HEK293T (cell line): ENCODE data around the gene NUMBL.

Experiments
- ELF4 ChIP-seq: fragments of 450-650 bp; IDR thresholded peaks from 2 replicates; pipeline ENCODE4 v1.6.1; 2017; ENCODE audit warnings: antibody characterized with exemption
- FOXA1 ChIP-seq: fragments of 450-650 bp; IDR thresholded peaks from 2 replicates; pipeline ENCODE4 v1.6.1; 2016; ENCODE audit warnings: mild to moderate bottlenecking
- FOXK2 ChIP-seq: fragments of 450-650 bp; IDR thresholded peaks from 2 replicates; pipeline ENCODE4 v1.6.1; 2016; ENCODE audit warnings: mild to moderate bottlenecking
- FOXM1 ChIP-seq: fragments of 450-650 bp; IDR thresholded peaks from 2 replicates; pipeline ENCODE4 v1.6.1; 2017; ENCODE audit warnings: mild to moderate bottlenecking, borderline replicate concordance
- NFRKB ChIP-seq: fragments of 450-650 bp; IDR thresholded peaks from 2 replicates; pipeline ENCODE4 v1.6.1; 2016; ENCODE audit warnings: mild to moderate bottlenecking, moderate library complexity
- SP1 ChIP-seq: fragments of 450-650 bp; IDR thresholded peaks from 2 replicates; pipeline ENCODE4 v1.6.1; 2017
- SUZ12 ChIP-seq: fragments of 450-650 bp; IDR thresholded peaks from 2 replicates; pipeline ENCODE4 v1.6.1; 2016; ENCODE audit warnings: mild to moderate bottlenecking
- TARDBP ChIP-seq: fragments of 450-650 bp; IDR thresholded peaks from 2 replicates; pipeline ENCODE4 v1.6.1; 2016
- ZNF384 ChIP-seq: fragments of 450-650 bp; IDR thresholded peaks from 2 replicates; pipeline ENCODE4 v1.6.1; 2016
- TF ChIP-seq, protein P1 (sequence below): fragments of 450-650 bp; IDR thresholded peaks from 2 replicates; pipeline ENCODE4 v1.6.1; 2016

DNA sequence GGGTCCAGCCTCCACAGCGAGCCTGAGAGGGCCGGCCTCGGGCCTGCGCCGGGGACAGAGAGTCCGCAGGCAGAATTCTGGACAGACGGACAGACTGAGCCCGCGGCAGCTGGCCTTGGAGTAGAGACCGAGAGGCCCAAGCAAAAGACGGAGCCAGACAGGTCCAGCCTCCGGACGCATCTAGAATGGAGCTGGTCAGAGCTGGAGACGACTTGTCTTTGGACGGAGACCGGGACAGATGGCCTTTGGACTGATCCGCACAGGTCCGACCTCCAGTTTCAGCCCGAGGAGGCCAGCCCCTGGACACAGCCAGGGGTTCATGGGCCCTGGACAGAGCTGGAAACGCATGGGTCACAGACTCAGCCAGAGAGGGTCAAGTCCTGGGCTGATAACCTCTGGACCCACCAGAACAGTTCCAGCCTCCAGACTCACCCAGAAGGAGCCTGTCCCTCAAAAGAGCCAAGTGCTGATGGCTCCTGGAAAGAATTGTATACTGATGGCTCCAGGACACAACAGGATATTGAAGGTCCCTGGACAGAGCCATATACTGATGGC lies 27.0 kb upstream of the NUMBL start:
- no peak for TF ChIP-seq SP1
- TF ChIP-seq, protein P1, sequence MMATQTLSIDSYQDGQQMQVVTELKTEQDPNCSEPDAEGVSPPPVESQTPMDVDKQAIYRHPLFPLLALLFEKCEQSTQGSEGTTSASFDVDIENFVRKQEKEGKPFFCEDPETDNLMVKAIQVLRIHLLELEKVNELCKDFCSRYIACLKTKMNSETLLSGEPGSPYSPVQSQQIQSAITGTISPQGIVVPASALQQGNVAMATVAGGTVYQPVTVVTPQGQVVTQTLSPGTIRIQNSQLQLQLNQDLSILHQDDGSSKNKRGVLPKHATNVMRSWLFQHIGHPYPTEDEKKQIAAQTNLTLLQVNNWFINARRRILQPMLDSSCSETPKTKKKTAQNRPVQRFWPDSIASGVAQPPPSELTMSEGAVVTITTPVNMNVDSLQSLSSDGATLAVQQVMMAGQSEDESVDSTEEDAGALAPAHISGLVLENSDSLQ: no peak
- no peak for TF ChIP-seq ELF4
- TF ChIP-seq FOXA1: no peak
- no peak for TF ChIP-seq ZNF384
- no peak for TF ChIP-seq SUZ12
- TF ChIP-seq FOXM1: no peak
- TF ChIP-seq FOXK2: no peak
- no peak for TF ChIP-seq TARDBP
- TF ChIP-seq NFRKB: no peak
